ENCODE data around the gene NPBWR2.

DNA sequence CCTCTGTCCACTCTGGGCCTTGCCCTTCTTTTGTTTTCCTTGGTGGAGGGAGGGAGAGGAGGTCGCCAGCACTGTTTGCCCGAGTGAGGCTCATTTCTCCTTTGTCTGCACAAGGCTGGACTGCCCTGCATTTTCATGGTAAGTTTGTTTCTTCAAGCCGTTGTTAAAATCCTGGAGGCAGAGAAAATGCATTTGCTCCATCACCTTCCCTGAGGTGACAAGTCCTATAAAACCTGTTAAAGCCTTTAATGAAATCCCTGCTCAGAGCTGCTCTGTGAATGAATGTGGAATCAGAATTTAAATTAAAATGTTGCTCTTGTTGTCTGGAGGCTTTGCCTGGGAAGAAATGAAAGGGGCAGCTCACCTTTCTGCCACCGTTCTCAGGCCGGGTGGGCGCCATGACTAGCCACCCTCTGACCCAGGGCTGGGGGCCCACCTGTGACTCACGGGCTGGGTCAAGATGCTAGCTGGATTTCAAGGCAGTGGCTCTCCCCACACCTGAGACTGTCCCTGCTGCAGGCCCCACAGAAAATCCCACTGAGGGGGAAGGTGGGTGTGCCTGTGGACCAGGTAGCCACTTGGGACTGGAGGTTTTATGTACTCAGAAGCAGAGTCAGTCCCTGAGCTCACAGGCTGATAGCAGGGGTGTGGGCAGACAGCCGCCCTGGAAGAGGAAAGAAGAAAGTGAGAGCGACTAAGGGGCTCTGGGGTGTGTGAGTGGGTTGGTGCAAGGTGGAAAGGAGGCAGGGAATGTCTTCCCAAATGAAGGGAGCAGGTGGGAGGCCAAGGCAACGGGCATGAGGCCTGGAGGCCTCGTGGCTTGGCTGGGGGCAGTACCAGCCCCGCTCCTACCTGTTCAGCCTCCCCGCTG lies 32.9 kb upstream of the NPBWR2 start:
- TF ChIP-seq, protein P1, sequence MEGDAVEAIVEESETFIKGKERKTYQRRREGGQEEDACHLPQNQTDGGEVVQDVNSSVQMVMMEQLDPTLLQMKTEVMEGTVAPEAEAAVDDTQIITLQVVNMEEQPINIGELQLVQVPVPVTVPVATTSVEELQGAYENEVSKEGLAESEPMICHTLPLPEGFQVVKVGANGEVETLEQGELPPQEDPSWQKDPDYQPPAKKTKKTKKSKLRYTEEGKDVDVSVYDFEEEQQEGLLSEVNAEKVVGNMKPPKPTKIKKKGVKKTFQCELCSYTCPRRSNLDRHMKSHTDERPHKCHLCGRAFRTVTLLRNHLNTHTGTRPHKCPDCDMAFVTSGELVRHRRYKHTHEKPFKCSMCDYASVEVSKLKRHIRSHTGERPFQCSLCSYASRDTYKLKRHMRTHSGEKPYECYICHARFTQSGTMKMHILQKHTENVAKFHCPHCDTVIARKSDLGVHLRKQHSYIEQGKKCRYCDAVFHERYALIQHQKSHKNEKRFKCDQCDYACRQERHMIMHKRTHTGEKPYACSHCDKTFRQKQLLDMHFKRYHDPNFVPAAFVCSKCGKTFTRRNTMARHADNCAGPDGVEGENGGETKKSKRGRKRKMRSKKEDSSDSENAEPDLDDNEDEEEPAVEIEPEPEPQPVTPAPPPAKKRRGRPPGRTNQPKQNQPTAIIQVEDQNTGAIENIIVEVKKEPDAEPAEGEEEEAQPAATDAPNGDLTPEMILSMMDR (tag by site-specific recombination; IDR thresholded peaks at IDR 0.05): no peak
- TF ChIP-seq, protein P2, sequence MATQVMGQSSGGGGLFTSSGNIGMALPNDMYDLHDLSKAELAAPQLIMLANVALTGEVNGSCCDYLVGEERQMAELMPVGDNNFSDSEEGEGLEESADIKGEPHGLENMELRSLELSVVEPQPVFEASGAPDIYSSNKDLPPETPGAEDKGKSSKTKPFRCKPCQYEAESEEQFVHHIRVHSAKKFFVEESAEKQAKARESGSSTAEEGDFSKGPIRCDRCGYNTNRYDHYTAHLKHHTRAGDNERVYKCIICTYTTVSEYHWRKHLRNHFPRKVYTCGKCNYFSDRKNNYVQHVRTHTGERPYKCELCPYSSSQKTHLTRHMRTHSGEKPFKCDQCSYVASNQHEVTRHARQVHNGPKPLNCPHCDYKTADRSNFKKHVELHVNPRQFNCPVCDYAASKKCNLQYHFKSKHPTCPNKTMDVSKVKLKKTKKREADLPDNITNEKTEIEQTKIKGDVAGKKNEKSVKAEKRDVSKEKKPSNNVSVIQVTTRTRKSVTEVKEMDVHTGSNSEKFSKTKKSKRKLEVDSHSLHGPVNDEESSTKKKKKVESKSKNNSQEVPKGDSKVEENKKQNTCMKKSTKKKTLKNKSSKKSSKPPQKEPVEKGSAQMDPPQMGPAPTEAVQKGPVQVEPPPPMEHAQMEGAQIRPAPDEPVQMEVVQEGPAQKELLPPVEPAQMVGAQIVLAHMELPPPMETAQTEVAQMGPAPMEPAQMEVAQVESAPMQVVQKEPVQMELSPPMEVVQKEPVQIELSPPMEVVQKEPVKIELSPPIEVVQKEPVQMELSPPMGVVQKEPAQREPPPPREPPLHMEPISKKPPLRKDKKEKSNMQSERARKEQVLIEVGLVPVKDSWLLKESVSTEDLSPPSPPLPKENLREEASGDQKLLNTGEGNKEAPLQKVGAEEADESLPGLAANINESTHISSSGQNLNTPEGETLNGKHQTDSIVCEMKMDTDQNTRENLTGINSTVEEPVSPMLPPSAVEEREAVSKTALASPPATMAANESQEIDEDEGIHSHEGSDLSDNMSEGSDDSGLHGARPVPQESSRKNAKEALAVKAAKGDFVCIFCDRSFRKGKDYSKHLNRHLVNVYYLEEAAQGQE (tag by site-specific recombination; IDR thresholded peaks at IDR 0.05): no peak
- TF ChIP-seq HOXD13 (CRISPR knock-in tag; IDR thresholded peaks at IDR 0.05; ENCODE audit: borderline replicate concordance) (no peak), ZNF274 (IDR thresholded peaks at IDR 0.05; ENCODE audit: low read length) (no peak), ZNF274 (tag by site-specific recombination; IDR thresholded peaks at IDR 0.05; ENCODE audit: borderline replicate concordance) (no peak), GLIS1 (tag by site-specific recombination; IDR thresholded peaks at IDR 0.05) (no peak), ZNF214 (tag by site-specific recombination; IDR thresholded peaks at IDR 0.05; ENCODE audit: borderline replicate concordance) (no peak), ZNF426 (tag by site-specific recombination; IDR thresholded peaks at IDR 0.05) (no peak), SETDB1 (IDR thresholded peaks at IDR 0.05; ENCODE audit: insufficient read length, low read length) (no peak)
- TF ChIP-seq, protein P3, sequence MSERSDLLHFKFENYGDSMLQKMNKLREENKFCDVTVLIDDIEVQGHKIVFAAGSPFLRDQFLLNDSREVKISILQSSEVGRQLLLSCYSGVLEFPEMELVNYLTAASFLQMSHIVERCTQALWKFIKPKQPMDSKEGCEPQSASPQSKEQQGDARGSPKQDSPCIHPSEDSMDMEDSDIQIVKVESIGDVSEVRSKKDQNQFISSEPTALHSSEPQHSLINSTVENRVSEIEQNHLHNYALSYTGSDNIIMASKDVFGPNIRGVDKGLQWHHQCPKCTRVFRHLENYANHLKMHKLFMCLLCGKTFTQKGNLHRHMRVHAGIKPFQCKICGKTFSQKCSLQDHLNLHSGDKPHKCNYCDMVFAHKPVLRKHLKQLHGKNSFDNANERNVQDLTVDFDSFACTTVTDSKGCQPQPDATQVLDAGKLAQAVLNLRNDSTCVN (tag by site-specific recombination; optimal IDR thresholded peaks at IDR 0.05): no peak
